Measurements from ENCODE around the gene RETREG1.

Gene RETREG1

GRCh38 chr5:16431490-16431889 is 185.3 kb downstream of the RETREG1 start:
- H3K4me3 ChIP-seq (ENCODE audit: control insufficient read depth, low read depth, low read length), result no peak overlapping the region
- no peak for DNase-seq (ENCODE audit: low read depth)
- TF ChIP-seq CTCF (IDR thresholded peaks at IDR 0.05; ENCODE audit: control insufficient read depth, insufficient read depth, low read depth, low read length, missing control alignments), result no peak

GRCh38 chr5:16430349-16431089 is 186.3 kb downstream of the RETREG1 start:
- TF ChIP-seq CTCF (IDR thresholded peaks at IDR 0.05; ENCODE audit: control insufficient read depth, insufficient read depth, low read depth, low read length, missing control alignments), result no peak
- H3K4me3 ChIP-seq (ENCODE audit: control insufficient read depth, low read depth, low read length), result no peak overlapping the region
- DNase-seq (ENCODE audit: low read depth), result no peak

GRCh38 chr5:16428359-16428758 is 188.4 kb downstream of the RETREG1 start:
- no peak overlapping the region for H3K4me3 ChIP-seq (ENCODE audit: control insufficient read depth, low read depth, low read length)
- TF ChIP-seq CTCF (IDR thresholded peaks at IDR 0.05; ENCODE audit: control insufficient read depth, insufficient read depth, low read depth, low read length, missing control alignments), result no peak
- DNase-seq (ENCODE audit: low read depth), result no peak

GRCh38 chr5:16427587-16427986 is 189.2 kb downstream of the RETREG1 start:
- TF ChIP-seq CTCF (IDR thresholded peaks at IDR 0.05; ENCODE audit: control insufficient read depth, insufficient read depth, low read depth, low read length, missing control alignments), result no peak
- DNase-seq (ENCODE audit: low read depth), result no peak
- no peak overlapping the region for H3K4me3 ChIP-seq (ENCODE audit: control insufficient read depth, low read depth, low read length)
